Activated CD8-positive, alpha-beta T cell treated with anti-CD3 and anti-CD28 coated beads for 36 hours (primary cell): Measurements from ENCODE around the gene SCARF1. TPM values are rescaled to one million over a fixed set of nuclear protein-coding genes. Genes with fewer than 3 reads are reported as not detected.

ENCODE experiments used
- ATAC-seq: fragments of 200-7000 bp; cut with Tn5 transposase; one replicate; pipeline ENCODE4 v1.10.0; 2021; ENCODE audit warnings: mild to moderate bottlenecking, moderate library complexity
- CTCF ChIA-PET: fragments of 350-600 bp; sonication (Branson Sonifier 250); formaldehyde crosslinking; loops from one replicate; lab custom pipeline; 2021; ENCODE audit warnings: antibody characterized with exemption; lab: Charles Lee
- POLR2A ChIA-PET: fragments of 350-600 bp; sonication (Branson Sonifier 250); formaldehyde crosslinking; loops from one replicate; lab custom pipeline; 2021; ENCODE audit warnings: antibody characterized with exemption; lab: Charles Lee
- DNase-seq: peaks from one replicate; pipeline ENCODE4 v3.0.0-alpha.2; 2020
- H3K27ac Mint-ChIP-seq: one replicate; pipeline ENCODE4 v1.8.0; 2021; ENCODE audit warnings: mild to moderate bottlenecking, mixed read lengths
- H3K27me3 Mint-ChIP-seq: one replicate; pipeline ENCODE4 v1.8.0; 2021; ENCODE audit warnings: mixed read lengths
- H3K36me3 Mint-ChIP-seq: one replicate; pipeline ENCODE4 v1.8.0; 2021; ENCODE audit warnings: low read depth, mixed read lengths
- H3K4me1 Mint-ChIP-seq: one replicate; pipeline ENCODE4 v1.8.0; 2021; ENCODE audit warnings: low read depth, mixed read lengths
- H3K4me3 Mint-ChIP-seq: one replicate; pipeline ENCODE4 v1.8.0; 2021; ENCODE audit warnings: mild to moderate bottlenecking, moderate library complexity, mixed read lengths
- H3K9me3 Mint-ChIP-seq: one replicate; pipeline ENCODE4 v1.8.0; 2021; ENCODE audit warnings: mixed read lengths
- intact Hi-C: fragments of 100-400 bp; cut with micrococcal nuclease; formaldehyde crosslinking; loops from one replicate; pipeline ENCODE4 v1.10.0; 2022
- total RNA-seq, 2 experiments: library from RNA; stranded (reverse); gene quantifications; one replicate each; pipeline ENCODE4 v1.2.3, GENCODE V29; 2021
- TF ChIP-seq, protein P1 (sequence below): fragments of 200-600 bp; IDR thresholded peaks from one replicate; pipeline ENCODE4 v1.8.0; 2022; ENCODE audit warnings: antibody characterized with exemption, mild to moderate bottlenecking

The SCARF1 gene
- total RNA-seq, 2 experiments from 2014 or later, result 3.2 to 4.1 TPM

DNA sequence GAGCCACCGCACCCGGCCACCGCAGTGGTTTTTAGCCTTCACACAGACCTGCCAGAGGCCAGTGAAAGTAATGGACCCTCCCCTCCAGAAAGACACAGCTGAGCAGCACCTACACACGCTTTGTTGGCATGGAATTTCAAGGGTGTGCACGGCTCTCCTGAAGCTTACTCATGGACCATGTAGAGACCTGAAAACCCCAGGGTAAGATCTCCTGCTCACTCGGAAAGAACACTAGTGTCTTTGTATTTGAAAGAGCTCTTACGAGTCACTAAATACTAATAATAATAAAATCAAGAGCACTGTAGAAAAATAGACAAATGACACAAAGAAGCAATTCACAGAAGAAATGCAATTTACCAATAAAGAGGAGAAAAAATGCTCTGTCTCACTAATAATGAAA lies 36.9 kb downstream of the SCARF1 start:
- Mint-ChIP-seq H3K9me3 (no peaks in the 10 kb centered on the region), H3K36me3 (peaks cover 2% of the 10 kb centered on the region), H3K27me3 (no peaks in the 10 kb centered on the region), H3K27ac (peak overlapping the region; percentile 36), H3K4me1 (peaks cover 32% of the 10 kb centered on the region), H3K4me3 (no peak overlapping the region)
- DNase-seq (no peak), ATAC-seq (no peak)
- CTCF ChIA-PET, result interaction anchor here (2.7 kb wide), 1 partner anchor 21 kb away, joined by 12 read pairs; no protein-coding TSS in a partner anchor
- POLR2A ChIA-PET, result interaction anchor here (1.5 kb wide), 1 partner anchor 11 kb away, joined by 4 read pairs; no protein-coding TSS in a partner anchor
- TF ChIP-seq, protein P1, sequence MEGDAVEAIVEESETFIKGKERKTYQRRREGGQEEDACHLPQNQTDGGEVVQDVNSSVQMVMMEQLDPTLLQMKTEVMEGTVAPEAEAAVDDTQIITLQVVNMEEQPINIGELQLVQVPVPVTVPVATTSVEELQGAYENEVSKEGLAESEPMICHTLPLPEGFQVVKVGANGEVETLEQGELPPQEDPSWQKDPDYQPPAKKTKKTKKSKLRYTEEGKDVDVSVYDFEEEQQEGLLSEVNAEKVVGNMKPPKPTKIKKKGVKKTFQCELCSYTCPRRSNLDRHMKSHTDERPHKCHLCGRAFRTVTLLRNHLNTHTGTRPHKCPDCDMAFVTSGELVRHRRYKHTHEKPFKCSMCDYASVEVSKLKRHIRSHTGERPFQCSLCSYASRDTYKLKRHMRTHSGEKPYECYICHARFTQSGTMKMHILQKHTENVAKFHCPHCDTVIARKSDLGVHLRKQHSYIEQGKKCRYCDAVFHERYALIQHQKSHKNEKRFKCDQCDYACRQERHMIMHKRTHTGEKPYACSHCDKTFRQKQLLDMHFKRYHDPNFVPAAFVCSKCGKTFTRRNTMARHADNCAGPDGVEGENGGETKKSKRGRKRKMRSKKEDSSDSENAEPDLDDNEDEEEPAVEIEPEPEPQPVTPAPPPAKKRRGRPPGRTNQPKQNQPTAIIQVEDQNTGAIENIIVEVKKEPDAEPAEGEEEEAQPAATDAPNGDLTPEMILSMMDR, result no peak
- intact Hi-C loops, result no loop called here

DNA sequence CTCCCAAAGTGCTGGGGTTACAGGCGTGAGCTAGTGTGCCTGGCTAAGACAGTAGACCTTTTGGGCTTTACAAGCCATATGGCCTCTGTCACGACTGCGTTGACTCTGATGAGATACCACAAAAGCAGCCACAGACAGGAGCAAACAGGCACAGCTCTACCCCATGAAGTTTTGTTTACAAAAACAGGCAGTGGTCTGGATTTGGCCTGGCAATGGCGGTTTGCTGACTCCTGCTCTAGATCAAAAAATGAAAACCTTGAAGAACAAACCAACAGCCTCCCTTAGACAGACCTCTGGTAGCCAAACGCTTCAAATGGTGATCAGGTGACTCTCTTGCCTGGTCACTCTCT lies 37.6 kb downstream of the SCARF1 start:
- TF ChIP-seq, protein P1, result no peak
- DNase-seq (no peak), ATAC-seq (peak; percentile 26)
- CTCF ChIA-PET, result interaction anchor here (0.6 to 2.7 kb wide), 4 partner anchors 22 to 75 kb away, joined by 3 to 12 read pairs (median 3); no protein-coding TSS in a partner anchor
- H3K36me3 Mint-ChIP-seq, result peaks cover 2% of the 10 kb centered on the region
- H3K4me1 Mint-ChIP-seq, result peaks cover 32% of the 10 kb centered on the region
- H3K27ac Mint-ChIP-seq, result peak overlapping the region; percentile 93
- H3K4me3 Mint-ChIP-seq, result peak overlapping the region; percentile 36
- POLR2A ChIA-PET, result interaction anchor here (1.0 to 1.6 kb wide), 5 partner anchors 11 to 173 kb away, joined by 3 to 9 read pairs (median 4); partner anchors contain the start of gene SLC43A2
- no peaks in the 10 kb centered on the region for H3K9me3 Mint-ChIP-seq
- intact Hi-C loops, result no loop called here
- H3K27me3 Mint-ChIP-seq, result no peaks in the 10 kb centered on the region

DNA sequence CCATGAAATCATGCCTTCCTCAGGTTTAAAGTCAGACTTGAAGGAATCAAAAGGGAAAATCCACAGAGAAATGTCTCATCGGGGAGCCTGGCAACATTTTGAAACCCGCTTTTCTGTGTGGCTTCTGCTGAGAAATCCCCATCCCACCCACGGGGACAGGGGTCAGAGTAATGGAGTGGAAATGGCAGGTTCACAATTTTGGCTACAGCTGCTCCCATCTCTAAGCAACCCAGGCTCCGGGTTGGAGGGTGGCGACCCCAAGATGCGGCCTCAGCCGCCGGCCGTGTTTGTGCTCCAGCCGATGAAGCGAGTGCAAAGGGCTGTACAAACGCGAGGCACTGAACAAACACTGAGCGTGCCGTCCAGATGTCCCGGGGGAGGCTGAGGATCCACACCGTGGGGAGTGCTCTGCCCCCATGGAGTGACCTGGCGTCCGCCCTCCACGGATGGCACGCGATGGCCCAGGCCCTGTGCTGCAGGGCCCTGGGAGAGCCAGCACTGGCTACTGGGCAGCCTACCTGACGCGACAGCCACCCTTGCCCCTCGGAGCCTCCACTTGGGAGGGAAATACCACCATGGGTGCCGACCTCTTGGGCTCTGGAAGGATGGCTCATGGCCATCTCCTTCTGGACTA lies 39.1 kb downstream of the SCARF1 start:
- ATAC-seq (no peak), DNase-seq (peak; percentile 73)
- peaks cover 32% of the 10 kb centered on the region for H3K4me1 Mint-ChIP-seq
- no peaks in the 10 kb centered on the region for H3K27me3 Mint-ChIP-seq
- peaks cover 4% of the 10 kb centered on the region for H3K9me3 Mint-ChIP-seq
- H3K4me3 Mint-ChIP-seq, result no peak overlapping the region
- POLR2A ChIA-PET, result interaction anchor here (0.6 to 1.6 kb wide), 5 partner anchors 10 to 120 kb away, joined by 3 to 4 read pairs (median 3); no protein-coding TSS in a partner anchor
- intact Hi-C loops, result no loop called here
- TF ChIP-seq, protein P1, result no peak
- peak overlapping the region; percentile 93 for H3K27ac Mint-ChIP-seq
- CTCF ChIA-PET, result interaction anchor here (1.0 to 2.7 kb wide), 3 partner anchors 11 to 32 kb away, joined by 3 to 12 read pairs (median 3); no protein-coding TSS in a partner anchor
- H3K36me3 Mint-ChIP-seq, result peaks cover 2% of the 10 kb centered on the region

DNA sequence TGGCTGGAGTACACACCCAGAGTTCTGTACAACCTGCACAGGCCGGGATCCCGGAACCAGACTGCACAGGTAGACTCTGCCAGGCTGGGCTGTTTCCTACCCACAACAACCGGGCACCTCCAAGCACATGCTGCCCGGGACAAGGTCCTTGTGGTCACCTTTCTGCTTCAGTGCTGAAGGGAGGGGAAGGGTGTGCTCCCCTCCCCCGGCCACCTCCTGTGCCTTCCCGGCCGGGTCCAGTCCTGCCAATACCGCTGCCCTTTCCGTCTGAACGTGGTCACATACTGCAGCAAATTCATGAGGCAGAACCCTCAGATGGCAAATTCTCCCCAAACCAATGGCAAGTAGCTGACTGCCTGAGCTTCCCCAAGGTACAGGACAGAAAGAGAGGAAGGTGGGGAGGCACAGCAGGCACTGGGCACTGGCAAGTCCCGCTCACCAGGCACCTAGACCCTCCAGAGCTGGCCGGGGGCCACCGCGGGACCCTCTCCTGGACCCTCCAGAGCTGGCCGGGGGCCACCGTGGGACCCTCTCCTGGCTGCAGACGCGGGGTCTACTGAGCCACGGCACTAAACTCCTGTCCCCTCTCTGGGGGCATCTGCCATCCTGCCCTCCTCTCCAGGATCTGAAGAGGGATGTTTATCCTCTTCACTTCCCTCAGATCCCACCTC lies 39.7 kb downstream of the SCARF1 start:
- no peak for DNase-seq
- intact Hi-C loops, result no loop called here
- POLR2A ChIA-PET, result interaction anchor here (1.0 kb wide), 1 partner anchor 121 kb away, joined by 3 read pairs; no protein-coding TSS in a partner anchor
- H3K9me3 Mint-ChIP-seq, result peaks cover 7% of the 10 kb centered on the region
- TF ChIP-seq, protein P1, result no peak
- no peak for ATAC-seq
- peaks cover 2% of the 10 kb centered on the region for H3K36me3 Mint-ChIP-seq
- CTCF ChIA-PET, result interaction anchor here (2.7 kb wide), 1 partner anchor 24 kb away, joined by 12 read pairs; no protein-coding TSS in a partner anchor
- no peaks in the 10 kb centered on the region for H3K27me3 Mint-ChIP-seq
- H3K4me3 Mint-ChIP-seq, result no peak overlapping the region
- peaks cover 32% of the 10 kb centered on the region for H3K4me1 Mint-ChIP-seq
- H3K27ac Mint-ChIP-seq, result peak overlapping the region; percentile 93
